ENCODE measurements around the gene KIF6.
"Not testable (repeated sequence)": the region's sequence is repeated elsewhere in the genome, so short reads cannot be mapped to it uniquely, and the experiment has no call there.

Gene KIF6

DNA sequence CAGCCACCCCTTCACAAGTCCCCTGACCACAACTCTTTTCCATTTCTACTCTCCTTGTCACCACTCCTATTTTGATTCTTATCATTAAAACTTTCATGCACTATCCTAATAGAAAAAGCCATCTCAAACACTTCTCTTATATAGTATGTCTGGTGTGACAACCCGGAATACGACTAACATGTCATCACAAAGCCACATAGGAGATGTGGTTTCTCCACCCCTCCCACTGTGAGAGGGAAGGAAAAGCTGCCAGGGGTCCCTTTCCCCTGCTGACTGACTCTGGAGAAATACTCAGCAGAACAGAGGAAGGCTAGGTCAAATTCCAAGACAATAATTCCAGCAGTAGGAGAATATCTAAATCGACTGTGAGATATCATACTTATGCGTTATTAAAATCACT is 209.7 kb downstream of the KIF6 start:
- no peak overlapping the region for H3K4me3 ChIP-seq (replicated peaks; ENCODE audit: insufficient read depth, low read length)
- H3K27me3 ChIP-seq (ENCODE audit: insufficient read depth, poor library complexity, severe bottlenecking) = peaks cover 3% of the 10 kb centered on the region
- no peak for DNase-seq (ENCODE audit: low read depth in 1 of 2, low spot score in 1 of 2)
- no peak for TF ChIP-seq GABPA (IDR thresholded peaks at IDR 0.05; ENCODE audit: low read depth)
- H3K27ac ChIP-seq (replicated peaks) = no peak overlapping the region

DNA sequence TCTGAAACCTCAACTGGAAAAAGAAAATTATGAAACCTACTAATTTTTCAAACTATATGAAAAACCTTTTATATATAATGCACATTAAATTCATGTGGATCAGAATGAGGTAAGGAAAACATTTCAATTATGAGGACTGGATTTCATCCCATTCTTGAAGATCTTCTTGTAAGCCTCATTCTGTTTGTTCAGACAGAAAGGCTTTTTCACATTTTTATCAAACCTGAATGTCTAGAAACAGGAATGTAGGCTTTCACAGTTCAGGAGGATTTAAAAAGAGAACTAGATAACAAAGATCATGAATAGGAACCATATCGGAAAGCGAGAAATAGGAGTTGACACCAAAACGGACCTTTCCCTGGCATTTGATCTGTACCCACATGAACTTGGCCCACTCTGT is 210.2 kb downstream of the KIF6 start:
- Histone ChIP-seq H3K27me3 (ENCODE audit: insufficient read depth, poor library complexity, severe bottlenecking) (peaks cover 3% of the 10 kb centered on the region), H3K4me3 (replicated peaks; ENCODE audit: insufficient read depth, low read length) (no peak overlapping the region), H3K27ac (replicated peaks) (no peak overlapping the region)
- DNase-seq (ENCODE audit: low read depth in 1 of 2, low spot score in 1 of 2) = no peak
- TF ChIP-seq POLR2AphosphoS5 (IDR thresholded peaks at IDR 0.05; ENCODE audit: low read depth) (no peak), GABPA (IDR thresholded peaks at IDR 0.05; ENCODE audit: low read depth) (no peak)
- TF ChIP-seq, protein P1, sequence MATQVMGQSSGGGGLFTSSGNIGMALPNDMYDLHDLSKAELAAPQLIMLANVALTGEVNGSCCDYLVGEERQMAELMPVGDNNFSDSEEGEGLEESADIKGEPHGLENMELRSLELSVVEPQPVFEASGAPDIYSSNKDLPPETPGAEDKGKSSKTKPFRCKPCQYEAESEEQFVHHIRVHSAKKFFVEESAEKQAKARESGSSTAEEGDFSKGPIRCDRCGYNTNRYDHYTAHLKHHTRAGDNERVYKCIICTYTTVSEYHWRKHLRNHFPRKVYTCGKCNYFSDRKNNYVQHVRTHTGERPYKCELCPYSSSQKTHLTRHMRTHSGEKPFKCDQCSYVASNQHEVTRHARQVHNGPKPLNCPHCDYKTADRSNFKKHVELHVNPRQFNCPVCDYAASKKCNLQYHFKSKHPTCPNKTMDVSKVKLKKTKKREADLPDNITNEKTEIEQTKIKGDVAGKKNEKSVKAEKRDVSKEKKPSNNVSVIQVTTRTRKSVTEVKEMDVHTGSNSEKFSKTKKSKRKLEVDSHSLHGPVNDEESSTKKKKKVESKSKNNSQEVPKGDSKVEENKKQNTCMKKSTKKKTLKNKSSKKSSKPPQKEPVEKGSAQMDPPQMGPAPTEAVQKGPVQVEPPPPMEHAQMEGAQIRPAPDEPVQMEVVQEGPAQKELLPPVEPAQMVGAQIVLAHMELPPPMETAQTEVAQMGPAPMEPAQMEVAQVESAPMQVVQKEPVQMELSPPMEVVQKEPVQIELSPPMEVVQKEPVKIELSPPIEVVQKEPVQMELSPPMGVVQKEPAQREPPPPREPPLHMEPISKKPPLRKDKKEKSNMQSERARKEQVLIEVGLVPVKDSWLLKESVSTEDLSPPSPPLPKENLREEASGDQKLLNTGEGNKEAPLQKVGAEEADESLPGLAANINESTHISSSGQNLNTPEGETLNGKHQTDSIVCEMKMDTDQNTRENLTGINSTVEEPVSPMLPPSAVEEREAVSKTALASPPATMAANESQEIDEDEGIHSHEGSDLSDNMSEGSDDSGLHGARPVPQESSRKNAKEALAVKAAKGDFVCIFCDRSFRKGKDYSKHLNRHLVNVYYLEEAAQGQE (IDR thresholded peaks at IDR 0.05; ENCODE audit: insufficient replicate concordance, low read depth) = no peak

DNA sequence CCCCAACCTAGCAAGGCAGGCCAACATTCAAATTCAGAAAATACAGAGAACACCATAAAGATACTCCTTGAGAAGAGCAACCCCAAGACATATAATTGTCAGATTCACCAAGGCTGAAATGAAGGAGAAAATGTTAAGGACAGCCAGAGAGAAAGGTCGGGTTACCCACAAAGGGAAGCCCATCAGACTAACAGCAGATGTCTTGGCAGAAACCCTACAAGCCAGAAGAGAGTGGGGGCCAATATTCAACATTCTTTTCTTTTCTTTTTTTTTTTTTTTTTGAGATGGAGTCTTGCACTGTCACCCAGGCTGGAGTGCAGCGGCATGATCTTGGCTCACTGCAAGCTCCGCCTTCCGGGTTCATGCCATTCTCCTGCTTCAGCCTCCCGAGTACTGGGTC is 215.4 kb downstream of the KIF6 start:
- DNase-seq (ENCODE audit: low read depth in 1 of 2, low spot score in 1 of 2); H3K4me3 ChIP-seq (replicated peaks; ENCODE audit: insufficient read depth, low read length); H3K27ac ChIP-seq (replicated peaks); H3K27me3 ChIP-seq (ENCODE audit: insufficient read depth, poor library complexity, severe bottlenecking): not testable (repeated sequence)

DNA sequence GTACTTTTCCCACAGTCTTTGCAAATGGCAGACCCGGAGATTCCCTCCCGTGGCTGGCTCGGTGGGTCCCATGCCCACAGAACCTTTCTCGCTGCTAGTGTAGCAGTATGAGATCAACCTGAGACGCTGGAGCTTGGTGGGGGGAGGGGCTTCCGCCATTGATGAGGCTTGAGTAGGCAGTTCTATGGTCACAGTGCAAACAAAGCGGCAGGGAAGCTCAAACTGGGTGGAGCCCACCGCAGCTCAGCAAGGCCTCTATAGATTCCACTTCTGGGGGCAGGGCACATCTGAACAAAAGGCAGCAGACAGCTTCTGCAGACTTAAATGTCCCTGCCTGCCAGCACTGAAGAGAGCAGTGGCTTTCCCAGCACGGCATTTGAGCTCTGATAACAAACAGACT is 216.7 kb downstream of the KIF6 start:
- DNase-seq (ENCODE audit: low read depth in 1 of 2, low spot score in 1 of 2) = no peak
- Histone ChIP-seq H3K4me3 (replicated peaks; ENCODE audit: insufficient read depth, low read length) (no peak overlapping the region), H3K27ac (replicated peaks) (no peak overlapping the region), H3K27me3 (ENCODE audit: insufficient read depth, poor library complexity, severe bottlenecking) (no peaks in the 10 kb centered on the region)
- TF ChIP-seq SPI1 (IDR thresholded peaks at IDR 0.05; ENCODE audit: borderline replicate concordance, low read depth) (no peak), POLR2AphosphoS5 (IDR thresholded peaks at IDR 0.05; ENCODE audit: low read depth) (no peak), GABPA (IDR thresholded peaks at IDR 0.05; ENCODE audit: low read depth) (no peak)
- TF ChIP-seq, protein P2, sequence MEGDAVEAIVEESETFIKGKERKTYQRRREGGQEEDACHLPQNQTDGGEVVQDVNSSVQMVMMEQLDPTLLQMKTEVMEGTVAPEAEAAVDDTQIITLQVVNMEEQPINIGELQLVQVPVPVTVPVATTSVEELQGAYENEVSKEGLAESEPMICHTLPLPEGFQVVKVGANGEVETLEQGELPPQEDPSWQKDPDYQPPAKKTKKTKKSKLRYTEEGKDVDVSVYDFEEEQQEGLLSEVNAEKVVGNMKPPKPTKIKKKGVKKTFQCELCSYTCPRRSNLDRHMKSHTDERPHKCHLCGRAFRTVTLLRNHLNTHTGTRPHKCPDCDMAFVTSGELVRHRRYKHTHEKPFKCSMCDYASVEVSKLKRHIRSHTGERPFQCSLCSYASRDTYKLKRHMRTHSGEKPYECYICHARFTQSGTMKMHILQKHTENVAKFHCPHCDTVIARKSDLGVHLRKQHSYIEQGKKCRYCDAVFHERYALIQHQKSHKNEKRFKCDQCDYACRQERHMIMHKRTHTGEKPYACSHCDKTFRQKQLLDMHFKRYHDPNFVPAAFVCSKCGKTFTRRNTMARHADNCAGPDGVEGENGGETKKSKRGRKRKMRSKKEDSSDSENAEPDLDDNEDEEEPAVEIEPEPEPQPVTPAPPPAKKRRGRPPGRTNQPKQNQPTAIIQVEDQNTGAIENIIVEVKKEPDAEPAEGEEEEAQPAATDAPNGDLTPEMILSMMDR (IDR thresholded peaks at IDR 0.05; ENCODE audit: insufficient read depth, low read length) = no peak
- TF ChIP-seq, protein P1 (IDR thresholded peaks at IDR 0.05; ENCODE audit: insufficient replicate concordance, low read depth) = no peak

DNA sequence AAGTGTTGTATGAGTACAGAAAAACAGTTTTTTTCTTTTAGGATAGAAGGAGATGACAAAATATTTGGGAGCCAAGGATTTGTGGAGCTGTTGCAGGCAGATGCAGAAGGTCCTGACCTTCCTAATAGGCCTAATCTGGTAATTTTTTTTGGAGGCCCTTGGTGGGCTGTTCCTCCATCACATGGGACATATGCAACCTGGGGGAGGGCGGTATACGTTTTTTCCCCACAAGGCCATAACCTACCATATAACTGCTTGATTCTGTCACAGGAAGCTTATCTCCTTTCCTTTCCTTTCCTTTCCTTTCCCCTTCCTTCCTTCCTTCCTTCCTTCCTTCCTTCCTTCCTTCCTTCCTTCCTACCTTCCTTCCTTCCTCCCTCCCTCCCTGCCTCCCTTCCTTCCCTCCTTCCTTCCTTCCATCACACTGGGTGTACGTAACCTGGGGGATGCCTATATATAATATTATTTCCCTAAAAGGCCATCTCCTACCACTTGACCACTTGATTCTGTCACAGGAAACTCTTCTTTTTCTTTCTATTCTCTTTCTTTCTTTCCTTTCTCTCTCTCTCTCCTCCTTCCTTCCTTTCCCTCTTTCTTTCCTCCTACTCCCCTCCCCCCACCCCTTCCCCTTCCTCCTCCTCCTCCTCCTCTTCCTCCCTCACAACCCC is 217.7 kb downstream of the KIF6 start:
- H3K4me3 ChIP-seq (replicated peaks; ENCODE audit: insufficient read depth, low read length) = no peak overlapping the region
- H3K27me3 ChIP-seq (ENCODE audit: insufficient read depth, poor library complexity, severe bottlenecking) = no peaks in the 10 kb centered on the region
- no peak for DNase-seq (ENCODE audit: low read depth in 1 of 2, low spot score in 1 of 2)
- no peak for TF ChIP-seq POLR2AphosphoS5 (IDR thresholded peaks at IDR 0.05; ENCODE audit: low read depth)
- TF ChIP-seq, protein P1 (IDR thresholded peaks at IDR 0.05; ENCODE audit: insufficient replicate concordance, low read depth) = no peak
- TF ChIP-seq SPI1 (IDR thresholded peaks at IDR 0.05; ENCODE audit: borderline replicate concordance, low read depth) = no peak
- no peak overlapping the region for H3K27ac ChIP-seq (replicated peaks)

DNA sequence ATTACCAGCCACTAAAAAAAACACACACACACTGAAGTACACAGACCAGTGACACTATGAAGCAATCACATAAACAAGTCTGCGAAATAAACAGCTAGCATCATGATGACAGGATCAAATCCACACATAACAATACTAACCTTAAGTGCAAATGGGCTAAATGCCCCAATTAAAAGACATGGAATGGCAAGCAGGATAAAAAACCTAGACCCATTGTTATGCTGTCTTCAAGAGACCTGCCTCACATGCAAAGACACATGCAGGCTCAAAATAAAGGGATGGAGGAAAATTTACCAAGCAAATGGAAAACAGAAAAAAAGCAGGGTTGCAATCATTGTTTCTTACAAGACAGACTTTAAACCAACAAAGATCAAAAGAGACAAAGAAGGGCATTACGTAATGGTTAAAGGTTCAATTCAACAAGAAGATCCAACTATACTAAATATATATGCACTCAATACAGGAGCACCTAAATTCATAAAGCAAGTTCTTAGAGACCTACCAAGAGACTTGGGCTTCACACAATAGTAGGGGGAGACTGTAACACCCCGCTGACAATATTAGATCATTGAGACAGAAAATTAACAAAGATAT is 222.7 kb downstream of the KIF6 start:
- not testable (repeated sequence) for H3K4me3 ChIP-seq (replicated peaks; ENCODE audit: insufficient read depth, low read length); H3K27ac ChIP-seq (replicated peaks); DNase-seq (ENCODE audit: low read depth in 1 of 2, low spot score in 1 of 2); H3K27me3 ChIP-seq (ENCODE audit: insufficient read depth, poor library complexity, severe bottlenecking)
